Measurements from ENCODE around the gene HCAR1.

Gene HCAR1

GRCh38 chr12:122749569-122750332 is 19.1 kb upstream of the HCAR1 start:
- TF ChIP-seq CTCF (conservative IDR thresholded peaks at IDR 0.05; ENCODE audit: low read depth, low read length), result no peak
- no peak overlapping the region for H3K4me3 ChIP-seq (ENCODE audit: low read length)
- no peak for DNase-seq (ENCODE audit: low read depth)

GRCh38 chr12:122747224-122748135 is 16.8 kb upstream of the HCAR1 start:
- DNase-seq (ENCODE audit: low read depth), result no peak
- TF ChIP-seq CTCF (conservative IDR thresholded peaks at IDR 0.05; ENCODE audit: low read depth, low read length), result no peak
- no peak overlapping the region for H3K4me3 ChIP-seq (ENCODE audit: low read length)

- H3K4me3 ChIP-seq (ENCODE audit: low read length), result no peak overlapping the region
- TF ChIP-seq CTCF (conservative IDR thresholded peaks at IDR 0.05; ENCODE audit: low read depth, low read length), result no peak
- DNase-seq (ENCODE audit: low read depth), result no peak
Measured at GRCh38 chr12:122743895-122744525, 13.4 kb upstream of the HCAR1 start.

- no peak for TF ChIP-seq CTCF (conservative IDR thresholded peaks at IDR 0.05; ENCODE audit: low read depth, low read length)
- DNase-seq (ENCODE audit: low read depth), result no peak
- no peak overlapping the region for H3K4me3 ChIP-seq (ENCODE audit: low read length)
Measured at GRCh38 chr12:122740351-122740750, 9.7 kb upstream of the HCAR1 start.

GRCh38 chr12:122738571-122738970 is 7.9 kb upstream of the HCAR1 start:
- H3K4me3 ChIP-seq (ENCODE audit: low read length), result no peak overlapping the region
- DNase-seq (ENCODE audit: low read depth), result no peak

GRCh38 chr12:122732611-122733010 is 2.0 kb upstream of the HCAR1 start:
- no peak for TF ChIP-seq CTCF (conservative IDR thresholded peaks at IDR 0.05; ENCODE audit: low read depth, low read length)
- no peak overlapping the region for H3K4me3 ChIP-seq (ENCODE audit: low read length)
- DNase-seq (ENCODE audit: low read depth), result no peak

More at GRCh38 chr12:122738571-122738970, 7.9 kb upstream of the HCAR1 start:
- TF ChIP-seq CTCF (conservative IDR thresholded peaks at IDR 0.05; ENCODE audit: low read depth, low read length), result no peak

Measured in retinal pigment epithelial cell (primary cell).